Lower lobe of right lung (tissue), 2 donors: ENCODE data around the gene ANKRD11. TPM values are rescaled to one million over a fixed set of nuclear protein-coding genes. Genes with fewer than 3 reads are reported as not detected.

Experiments
- ATAC-seq, 2 donors: fragments of 200-7000 bp; cut with Tn5 transposase; one replicate each; pipeline ENCODE4 v1.9.1; 2020 to 2022; ENCODE audit warnings: mild to moderate bottlenecking in 2 of 2, moderate library complexity in 2 of 2
- DNase-seq: peaks from one replicate; pipeline ENCODE4 v3.0.0-alpha.2; 2020
- H3K27ac ChIP-seq: fragments of 200-600 bp; one replicate; pipeline ENCODE4 v1.8.0; 2022
- H3K27me3 ChIP-seq: fragments of 200-600 bp; one replicate; pipeline ENCODE4 v1.8.0; 2022; ENCODE audit warnings: low read depth
- H3K36me3 ChIP-seq: fragments of 200-600 bp; one replicate; pipeline ENCODE4 v1.8.0; 2022; ENCODE audit warnings: mild to moderate bottlenecking
- H3K4me1 ChIP-seq: fragments of 200-600 bp; one replicate; pipeline ENCODE4 v1.8.0; 2022
- H3K4me3 ChIP-seq: fragments of 200-600 bp; one replicate; pipeline ENCODE4 v1.8.0; 2022; ENCODE audit warnings: mild to moderate bottlenecking
- H3K9me3 ChIP-seq: fragments of 200-600 bp; one replicate; pipeline ENCODE4 v1.8.0; 2022
- CTCF ChIP-seq: fragments of 200-600 bp; IDR thresholded peaks from one replicate; pipeline ENCODE4 v1.8.0; 2022; ENCODE audit warnings: antibody characterized with exemption, mild to moderate bottlenecking
- intact Hi-C: fragments of 100-400 bp; cut with DNase I; formaldehyde crosslinking; loops from one replicate; pipeline ENCODE4 v1.11.0; 2022
- total RNA-seq: library from RNA; stranded (reverse); fragmentation: NEBNext Ultra II Directional; extraction: Animal tissue kit (Norgen Biotek cat#: 25700); gene quantifications from one replicate; pipeline ENCODE4 v1.2.1, GENCODE V29; 2021
- donor health status: DM: no; HTN: yes; CAD: no; lungs with severe emphysema.

Gene ANKRD11
- total RNA-seq, 1 donor from 2014 or later: 127 TPM

GRCh38 chr16:89374393-89374960, 115.9 kb downstream of the ANKRD11 start:
- Histone ChIP-seq H3K4me3 (no peak overlapping the region), H3K36me3 (peaks cover 14% of the 10 kb centered on the region), H3K4me1 (peaks cover 27% of the 10 kb centered on the region), H3K27me3 (no peaks in the 10 kb centered on the region), H3K9me3 (no peaks in the 10 kb centered on the region), H3K27ac (no peak overlapping the region)
- intact Hi-C loops: no loop called here
- no peak for DNase-seq
- no peak for TF ChIP-seq CTCF
- ATAC-seq: no peak

GRCh38 chr16:89373355-89374110, 116.8 kb downstream of the ANKRD11 start:
- Histone ChIP-seq H3K9me3 (no peaks in the 10 kb centered on the region), H3K27ac (no peak overlapping the region), H3K27me3 (no peaks in the 10 kb centered on the region), H3K4me1 (peaks cover 29% of the 10 kb centered on the region), H3K4me3 (no peak overlapping the region), H3K36me3 (peaks cover 14% of the 10 kb centered on the region)
- no peak for ATAC-seq
- no peak for DNase-seq
- TF ChIP-seq CTCF: no peak
- intact Hi-C loops: no loop called here

GRCh38 chr16:89371968-89372634, 118.3 kb downstream of the ANKRD11 start:
- ATAC-seq (no peak), DNase-seq (no peak)
- Histone ChIP-seq H3K4me1 (peaks cover 41% of the 10 kb centered on the region), H3K27ac (no peak overlapping the region), H3K36me3 (peaks cover 14% of the 10 kb centered on the region), H3K9me3 (no peaks in the 10 kb centered on the region), H3K27me3 (no peaks in the 10 kb centered on the region), H3K4me3 (no peak overlapping the region)
- no peak for TF ChIP-seq CTCF
- intact Hi-C loops: no loop called here

- H3K27ac ChIP-seq: no peak overlapping the region
- H3K9me3 ChIP-seq: no peaks in the 10 kb centered on the region
- peaks cover 47% of the 10 kb centered on the region for H3K4me1 ChIP-seq
- ATAC-seq (no peak), DNase-seq (no peak)
- H3K27me3 ChIP-seq: no peaks in the 10 kb centered on the region
- intact Hi-C loops: no loop called here
- peaks cover 14% of the 10 kb centered on the region for H3K36me3 ChIP-seq
- no peak for TF ChIP-seq CTCF
- no peak overlapping the region for H3K4me3 ChIP-seq
These were observed 119.0 kb downstream of the ANKRD11 start for GRCh38 chr16:89371386-89371785.

GRCh38 chr16:89370601-89371000, 119.8 kb downstream of the ANKRD11 start:
- H3K4me3 ChIP-seq: no peak overlapping the region
- H3K9me3 ChIP-seq: no peaks in the 10 kb centered on the region
- H3K27me3 ChIP-seq: no peaks in the 10 kb centered on the region
- H3K36me3 ChIP-seq: peaks cover 14% of the 10 kb centered on the region
- peaks cover 49% of the 10 kb centered on the region for H3K4me1 ChIP-seq
- DNase-seq (no peak), ATAC-seq (no peak)
- no peak overlapping the region for H3K27ac ChIP-seq
- intact Hi-C loops: no loop called here
- no peak for TF ChIP-seq CTCF
